ENCODE results near the gene RSKR.

RSKR gene

DNA sequence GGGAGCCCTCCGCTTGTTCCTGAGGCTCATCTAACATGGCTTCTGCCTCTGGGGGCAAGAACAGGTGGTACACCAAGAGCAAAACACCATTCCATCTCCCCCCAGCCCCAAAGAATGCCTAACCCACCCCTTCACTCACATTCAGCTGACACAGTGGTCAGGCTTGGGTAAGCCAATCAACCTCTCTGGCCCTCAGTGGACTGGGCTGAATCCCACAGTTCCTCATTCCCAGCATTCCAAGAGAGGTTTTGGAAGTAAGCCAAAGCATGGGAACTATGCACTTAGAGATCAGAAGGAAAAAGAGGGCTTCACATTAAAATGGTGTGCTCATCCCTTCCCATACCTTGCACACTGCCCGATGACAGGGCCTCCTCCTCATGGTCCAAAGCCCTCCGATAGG is 50.5 kb downstream of the RSKR start:
- TF ChIP-seq, protein P1, sequence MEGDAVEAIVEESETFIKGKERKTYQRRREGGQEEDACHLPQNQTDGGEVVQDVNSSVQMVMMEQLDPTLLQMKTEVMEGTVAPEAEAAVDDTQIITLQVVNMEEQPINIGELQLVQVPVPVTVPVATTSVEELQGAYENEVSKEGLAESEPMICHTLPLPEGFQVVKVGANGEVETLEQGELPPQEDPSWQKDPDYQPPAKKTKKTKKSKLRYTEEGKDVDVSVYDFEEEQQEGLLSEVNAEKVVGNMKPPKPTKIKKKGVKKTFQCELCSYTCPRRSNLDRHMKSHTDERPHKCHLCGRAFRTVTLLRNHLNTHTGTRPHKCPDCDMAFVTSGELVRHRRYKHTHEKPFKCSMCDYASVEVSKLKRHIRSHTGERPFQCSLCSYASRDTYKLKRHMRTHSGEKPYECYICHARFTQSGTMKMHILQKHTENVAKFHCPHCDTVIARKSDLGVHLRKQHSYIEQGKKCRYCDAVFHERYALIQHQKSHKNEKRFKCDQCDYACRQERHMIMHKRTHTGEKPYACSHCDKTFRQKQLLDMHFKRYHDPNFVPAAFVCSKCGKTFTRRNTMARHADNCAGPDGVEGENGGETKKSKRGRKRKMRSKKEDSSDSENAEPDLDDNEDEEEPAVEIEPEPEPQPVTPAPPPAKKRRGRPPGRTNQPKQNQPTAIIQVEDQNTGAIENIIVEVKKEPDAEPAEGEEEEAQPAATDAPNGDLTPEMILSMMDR (IDR thresholded peaks at IDR 0.05; ENCODE audit: poor library complexity, severe bottlenecking) = no peak
- no peak overlapping the region for H3K27ac ChIP-seq (ENCODE audit: poor library complexity, severe bottlenecking)
- H3K4me1 ChIP-seq (ENCODE audit: insufficient read depth, poor library complexity, severe bottlenecking) = no peaks in the 10 kb centered on the region
- DNase-seq (ENCODE audit: low spot score) (no peak), ATAC-seq (ENCODE audit: low read depth) (peak; percentile 17; the same call in 1 of the 3 replicates)
- no peaks in the 10 kb centered on the region for H3K9me3 ChIP-seq (ENCODE audit: severe bottlenecking)
- H3K36me3 ChIP-seq (ENCODE audit: low read depth) = peaks cover 53% of the 10 kb centered on the region
- no peak overlapping the region for H3K4me3 ChIP-seq (ENCODE audit: severe bottlenecking)
- no peaks in the 10 kb centered on the region for H3K27me3 ChIP-seq (ENCODE audit: insufficient read depth, poor library complexity, severe bottlenecking)

Measured in RWPE2 (cell line).